T-helper 2 cell treated with Interferon-gamma antibody and Interleukin-4, amounts not matched to agents 100 ng/mL and 5 ng/mL, for 36 hours (primary cell): ENCODE results near the gene OPCML. TPM values are rescaled to one million over a fixed set of nuclear protein-coding genes. Genes with fewer than 3 reads are reported as not detected.

ENCODE experiments used
- intact Hi-C: fragments of 100-400 bp; cut with micrococcal nuclease; formaldehyde crosslinking; loops from one replicate; pipeline ENCODE4 v1.15.1; 2023
- total RNA-seq: library from RNA; stranded (reverse); gene quantifications from 2 replicates; pipeline ENCODE4 v1.2.3, GENCODE V29; 2022

Gene OPCML
- total RNA-seq, 1 donor from 2014 or later = not detected

- intact Hi-C loops = no loop called here
Measured at GRCh38 chr11:132862137-132862536, 670.2 kb downstream of the OPCML start.

- intact Hi-C loops = no loop called here
Measured at GRCh38 chr11:132859306-132859705, 673.0 kb downstream of the OPCML start.

GRCh38 chr11:132858223-132858622 lies 674.1 kb downstream of the OPCML start:
- intact Hi-C loops = no loop called here

- intact Hi-C loops = no loop called here
Measured at GRCh38 chr11:132856032-132856431, 676.3 kb downstream of the OPCML start.

- intact Hi-C loops = no loop called here
Measured at GRCh38 chr11:132855516-132855915, 676.8 kb downstream of the OPCML start.

- intact Hi-C loops = no loop called here
Measured at GRCh38 chr11:132853886-132854285, 678.4 kb downstream of the OPCML start.

- intact Hi-C loops = no loop called here
Measured at GRCh38 chr11:132852361-132852760, 679.9 kb downstream of the OPCML start.

- intact Hi-C loops = no loop called here
Measured at GRCh38 chr11:132851247-132851646, 681.1 kb downstream of the OPCML start.

GRCh38 chr11:132850266-132850665 lies 682.0 kb downstream of the OPCML start:
- intact Hi-C loops = no loop called here

- intact Hi-C loops = no loop called here
Measured at GRCh38 chr11:132848336-132848735, 684.0 kb downstream of the OPCML start.

- intact Hi-C loops = no loop called here
Measured at GRCh38 chr11:132846075-132846474, 686.2 kb downstream of the OPCML start.

- intact Hi-C loops = no loop called here
Measured at GRCh38 chr11:132844956-132845696, 687.2 kb downstream of the OPCML start.

GRCh38 chr11:132840660-132841059 lies 691.6 kb downstream of the OPCML start:
- intact Hi-C loops = no loop called here

- intact Hi-C loops = no loop called here
Measured at GRCh38 chr11:132840191-132840590, 692.1 kb downstream of the OPCML start.

GRCh38 chr11:132839236-132839945 lies 692.9 kb downstream of the OPCML start:
- intact Hi-C loops = no loop called here

GRCh38 chr11:132838627-132839026 lies 693.7 kb downstream of the OPCML start:
- intact Hi-C loops = no loop called here

- intact Hi-C loops = no loop called here
Measured at GRCh38 chr11:132831272-132831671, 701.0 kb downstream of the OPCML start.

- intact Hi-C loops = no loop called here
Measured at GRCh38 chr11:132824642-132825041, 707.7 kb downstream of the OPCML start.

GRCh38 chr11:132822276-132822675 lies 710.0 kb downstream of the OPCML start:
- intact Hi-C loops = no loop called here

- intact Hi-C loops = no loop called here
Measured at GRCh38 chr11:132821499-132821898, 710.8 kb downstream of the OPCML start.

GRCh38 chr11:132821014-132821413 lies 711.3 kb downstream of the OPCML start:
- intact Hi-C loops = no loop called here

GRCh38 chr11:132818951-132819350 lies 713.4 kb downstream of the OPCML start:
- intact Hi-C loops = no loop called here

GRCh38 chr11:132817387-132817786 lies 714.9 kb downstream of the OPCML start:
- intact Hi-C loops = no loop called here
